ENCODE results near the gene C1QA.

GRCh38 chr1:22602060-22602740 lies 34.2 kb upstream of the C1QA start:
- TF ChIP-seq POLR2A (IDR thresholded peaks at IDR 0.05) (no peak), CTCF (IDR thresholded peaks at IDR 0.05) (no peak)
